Measurements from ENCODE around the gene RNASE2.
"Not testable (repeated sequence)": the region's sequence is repeated elsewhere in the genome, so short reads cannot be mapped to it uniquely, and the experiment has no call there.

Gene RNASE2

DNA sequence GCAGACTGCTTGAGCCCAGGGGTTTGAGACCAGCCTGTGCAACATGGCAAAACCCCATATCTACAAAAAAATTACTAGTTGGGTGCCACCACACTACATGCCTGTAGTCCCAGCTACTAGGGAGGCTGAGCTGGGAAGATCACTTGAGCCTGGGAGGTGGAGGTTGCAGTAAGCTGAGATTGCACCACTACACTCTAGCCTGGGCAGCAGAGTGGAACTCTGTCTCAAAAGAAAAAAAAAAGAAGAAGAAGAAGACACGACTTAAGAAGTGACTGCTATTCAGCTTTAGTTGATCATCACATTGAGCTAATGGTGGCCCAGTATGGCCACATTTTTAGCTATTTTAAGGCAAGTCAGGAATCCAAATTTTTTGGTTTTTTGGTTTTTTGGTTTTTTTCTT, 25.6 kb downstream of the RNASE2 start:
- DNase-seq (ENCODE audit: extremely low read depth in 1 of 2, low read depth in 1 of 2): no peak

DNA sequence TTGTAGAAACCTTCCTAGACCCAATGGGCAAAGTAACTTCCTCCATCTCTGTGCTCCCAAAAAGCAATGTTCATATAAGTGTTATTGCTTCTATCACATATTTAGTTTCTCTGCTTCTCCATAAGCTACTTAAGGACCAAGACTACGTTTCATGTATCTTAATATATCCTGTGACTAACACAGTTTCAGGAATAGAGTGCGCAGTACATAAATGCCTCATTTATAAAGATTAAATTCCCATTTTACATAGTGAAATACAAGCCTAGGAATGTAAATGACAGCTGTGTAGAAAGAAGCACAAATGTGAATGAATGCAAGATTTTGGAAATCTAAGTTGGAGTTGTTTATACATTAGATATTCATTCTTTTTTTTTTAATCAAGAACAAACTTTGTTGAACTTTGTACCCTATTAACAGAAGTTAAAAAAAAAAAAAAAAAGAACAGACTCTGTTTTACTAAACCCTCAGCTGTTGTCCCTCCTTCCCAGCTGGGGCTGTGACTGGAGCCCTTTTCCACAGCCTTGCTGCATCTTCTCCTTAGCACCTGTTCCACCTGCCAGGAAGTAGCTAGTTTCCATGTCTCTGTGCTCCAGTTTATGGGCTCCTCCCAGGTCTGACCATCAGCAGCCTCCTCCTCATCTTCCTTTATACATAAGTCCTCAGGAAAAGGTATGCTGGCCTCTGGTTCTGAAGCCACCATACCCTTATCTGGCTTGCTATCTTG, 27.5 kb downstream of the RNASE2 start:
- no peak for DNase-seq (ENCODE audit: extremely low read depth in 1 of 2, low read depth in 1 of 2)

DNA sequence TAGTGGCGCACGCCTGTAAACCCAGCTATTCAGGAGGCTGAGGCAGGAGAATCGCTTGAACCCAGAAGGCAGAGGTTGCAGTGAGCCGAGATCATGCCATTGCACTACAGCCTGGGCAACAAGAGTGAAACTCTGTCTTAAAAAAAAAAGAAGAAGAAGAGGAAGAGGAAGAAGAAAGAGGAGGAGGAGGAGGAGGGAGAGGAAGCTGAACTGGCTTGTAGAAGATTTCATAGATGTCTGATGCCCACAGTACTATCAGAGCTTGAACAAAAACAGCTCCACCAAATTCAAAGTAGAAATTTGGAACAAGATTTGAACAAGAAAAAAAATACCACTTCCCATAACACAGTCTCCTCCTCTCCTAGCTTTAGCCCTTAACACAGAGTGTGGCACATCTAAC, 30.4 kb downstream of the RNASE2 start:
- not testable (repeated sequence) for DNase-seq (ENCODE audit: extremely low read depth in 1 of 2, low read depth in 1 of 2)

DNA sequence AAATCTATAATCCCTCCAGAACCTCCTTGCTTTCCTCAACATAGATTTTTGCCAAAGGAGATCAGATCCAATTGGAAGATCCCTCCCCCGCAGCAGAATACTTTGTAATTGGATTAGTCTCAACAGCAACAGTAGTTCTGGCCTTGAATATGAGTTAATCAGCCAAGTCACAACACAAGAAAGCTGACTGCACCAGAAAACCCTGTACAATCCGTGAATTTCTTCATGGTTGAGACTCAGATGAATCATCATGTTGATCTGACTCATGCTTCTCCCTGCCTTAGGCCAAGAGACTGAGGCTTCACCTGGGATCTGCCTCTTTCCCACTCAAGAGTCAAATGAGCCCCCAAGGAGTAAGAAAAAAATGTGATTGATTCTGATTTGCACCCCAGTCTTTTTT, 31.5 kb downstream of the RNASE2 start:
- no peak for DNase-seq (ENCODE audit: extremely low read depth in 1 of 2, low read depth in 1 of 2)

DNA sequence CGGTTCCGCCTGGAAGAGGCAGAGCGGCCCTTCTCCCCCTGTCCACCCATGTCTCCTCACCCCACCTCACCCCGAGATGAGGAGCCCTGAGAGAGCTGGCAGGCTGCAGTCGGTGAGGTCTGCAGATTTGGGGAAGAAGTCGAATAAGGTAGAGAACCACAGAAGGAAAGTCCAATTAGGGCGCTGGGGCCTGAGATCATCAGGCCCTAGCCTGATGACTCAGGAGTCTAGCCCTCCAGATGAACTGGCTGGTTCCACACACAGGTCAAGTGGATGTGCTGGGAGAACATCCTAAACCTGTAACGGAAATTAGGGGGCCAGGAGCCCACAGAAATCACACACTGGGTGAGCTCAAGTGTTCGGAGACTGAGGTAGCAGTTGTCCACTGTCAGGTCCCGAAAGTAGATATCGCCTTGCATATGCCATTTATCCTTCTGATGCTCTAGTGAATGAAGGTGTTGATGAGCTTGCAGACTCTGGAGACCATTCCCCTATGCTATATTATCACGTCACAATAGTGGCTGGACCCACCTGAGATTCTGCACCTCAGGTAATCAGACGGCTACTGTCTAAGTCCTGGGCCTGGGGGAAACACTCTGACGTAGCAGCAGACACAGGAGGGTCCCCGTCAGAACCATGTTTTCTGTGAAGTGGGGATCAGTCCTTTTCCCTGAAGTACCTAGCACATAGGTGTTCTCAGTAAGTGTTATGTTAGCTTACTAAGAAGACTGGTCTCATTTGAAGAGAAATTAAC, 33.6 kb downstream of the RNASE2 start:
- no peak for DNase-seq (ENCODE audit: extremely low read depth in 1 of 2, low read depth in 1 of 2)

DNA sequence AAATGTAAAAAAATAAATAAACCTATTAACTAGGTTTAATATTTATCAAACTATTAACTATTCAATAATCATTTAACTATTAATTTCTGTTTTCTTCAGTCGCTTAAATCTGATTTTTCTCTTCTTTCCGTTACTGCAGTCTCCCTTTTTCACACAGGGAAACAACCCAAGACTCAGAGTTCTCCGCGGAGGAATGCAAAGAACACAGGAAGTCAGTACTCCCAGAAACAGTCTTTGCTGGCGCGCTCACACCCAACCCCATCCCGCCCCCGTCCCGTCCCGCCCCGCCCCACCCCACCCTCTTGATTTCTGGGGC, 34.1 kb downstream of the RNASE2 start:
- no peak for DNase-seq (ENCODE audit: extremely low read depth in 1 of 2, low read depth in 1 of 2)

DNA sequence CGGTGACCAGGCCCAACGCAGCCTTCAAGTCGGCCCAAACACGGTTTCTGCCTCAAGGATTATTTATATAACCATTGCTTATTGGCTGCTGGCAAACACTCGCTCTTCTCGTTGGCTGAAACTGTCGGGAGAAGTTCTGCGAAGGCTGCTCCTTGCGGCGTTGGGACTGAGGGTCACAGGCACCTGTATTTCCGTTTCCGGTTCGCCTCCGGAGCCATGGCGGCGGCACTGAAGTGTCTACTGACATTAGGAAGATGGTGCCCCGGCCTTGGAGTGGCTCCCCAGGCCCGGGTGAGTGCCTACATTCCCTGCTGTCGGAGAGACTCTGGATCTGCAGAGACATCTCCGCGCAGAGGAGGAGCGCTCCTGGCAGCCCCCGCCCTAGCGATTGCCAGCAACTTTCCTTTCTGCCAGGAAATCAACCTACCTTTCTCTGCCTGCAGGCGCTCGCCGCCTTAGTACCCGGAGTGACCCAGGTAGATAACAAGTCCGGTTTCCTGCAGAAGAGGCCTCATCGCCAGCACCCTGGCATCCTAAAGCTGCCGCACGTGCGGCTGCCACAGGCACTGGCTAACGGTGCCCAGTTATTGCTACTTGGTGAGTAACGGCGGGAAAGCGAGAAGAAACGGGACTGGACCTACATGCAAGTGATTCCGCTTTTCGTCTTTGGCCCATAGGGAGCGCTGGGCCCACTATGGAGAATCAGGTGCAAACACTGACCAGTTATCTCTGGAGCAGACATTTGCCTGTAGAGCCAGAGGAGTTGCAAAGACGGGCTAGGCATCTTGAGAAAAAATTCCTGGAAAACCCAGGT, 34.7 kb downstream of the RNASE2 start, which contains the start of gene METTL17:
TSS of gene METTL17 (plus strand) at position 194 of the 814 bp plus-strand sequence. CDS start at position 217, 23 bp downstream.
- peak; percentile 68 to 88 for DNase-seq (ENCODE audit: extremely low read depth in 1 of 2, low read depth in 1 of 2)

DNA sequence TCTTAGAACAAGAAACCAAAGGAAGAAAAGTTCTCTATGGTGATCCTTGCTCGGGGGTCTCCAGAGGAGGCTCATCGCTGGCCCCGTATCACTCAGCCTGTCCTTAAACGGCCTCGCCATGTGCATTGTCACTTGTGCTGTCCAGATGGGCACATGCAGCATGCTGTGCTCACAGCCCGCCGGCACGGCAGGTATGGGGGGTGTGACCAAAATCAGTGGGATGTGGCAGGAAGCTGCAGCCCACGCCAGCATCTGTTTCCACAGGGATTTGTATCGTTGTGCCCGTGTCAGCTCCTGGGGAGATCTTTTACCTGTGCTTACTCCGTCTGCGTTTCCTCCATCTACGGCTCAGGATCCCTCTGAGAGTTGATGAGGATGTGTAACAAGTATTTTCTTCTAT, 41.2 kb downstream of the RNASE2 start:
- no peak for DNase-seq (ENCODE audit: extremely low read depth in 1 of 2, low read depth in 1 of 2)

DNA sequence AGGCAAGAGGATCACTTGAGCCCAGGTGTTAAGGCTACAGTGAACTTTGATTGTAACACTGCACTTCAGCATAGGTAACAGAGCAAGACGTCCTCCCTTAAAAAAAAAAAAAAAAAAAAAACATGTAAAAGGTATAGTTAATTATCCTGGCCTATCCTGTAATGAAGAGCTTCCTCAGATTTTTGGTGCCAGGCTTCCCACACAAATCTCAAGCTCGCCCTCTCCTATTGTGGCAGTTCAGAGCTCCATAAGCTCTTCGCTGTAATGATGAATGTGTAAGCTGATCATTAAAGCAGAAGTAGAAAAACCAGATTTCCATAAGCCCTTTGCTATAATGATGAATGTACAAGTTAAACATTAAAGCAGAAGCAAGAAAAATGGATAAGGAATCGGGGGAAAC, 41.8 kb downstream of the RNASE2 start:
- DNase-seq (ENCODE audit: extremely low read depth in 1 of 2, low read depth in 1 of 2): no peak

DNA sequence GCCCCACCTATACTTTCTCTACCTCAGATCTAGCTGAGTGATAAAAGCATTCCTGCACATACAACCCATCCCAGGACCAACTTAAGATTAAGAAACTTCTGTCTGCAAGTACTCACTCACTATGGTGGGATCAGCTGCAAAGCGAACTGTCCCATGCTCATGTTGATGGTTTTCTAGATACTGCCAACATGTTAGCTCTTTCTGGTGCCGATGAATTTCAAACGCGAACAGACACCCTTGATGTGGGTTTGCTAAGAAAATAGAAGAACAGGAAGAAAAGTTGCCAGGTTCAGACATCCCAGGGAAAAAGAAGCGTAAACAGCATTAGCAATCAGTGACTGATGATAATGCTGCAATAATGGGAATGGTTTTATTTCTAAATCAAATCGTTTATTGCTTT, 42.3 kb downstream of the RNASE2 start:
- DNase-seq (ENCODE audit: extremely low read depth in 1 of 2, low read depth in 1 of 2): no peak

DNA sequence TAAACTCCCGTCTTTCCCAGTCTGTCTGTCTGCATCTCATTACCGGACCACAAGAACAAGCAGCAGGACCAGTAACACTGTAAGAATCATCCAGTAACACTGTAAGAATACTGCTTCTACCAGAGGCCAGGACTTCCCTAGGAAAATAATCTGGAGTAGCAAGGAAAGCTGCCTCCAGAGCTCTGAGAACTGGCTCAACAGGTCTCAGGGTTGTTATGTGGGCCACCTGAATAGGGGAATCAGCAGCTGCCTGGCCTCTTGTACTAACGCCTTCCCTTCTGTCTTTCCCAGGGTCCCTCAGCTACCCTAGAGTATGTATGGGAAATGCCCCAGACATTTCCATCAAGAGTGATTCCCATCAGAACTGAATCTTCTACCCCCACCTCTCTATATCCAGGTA, 42.9 kb downstream of the RNASE2 start:
- no peak for DNase-seq (ENCODE audit: extremely low read depth in 1 of 2, low read depth in 1 of 2)

DNA sequence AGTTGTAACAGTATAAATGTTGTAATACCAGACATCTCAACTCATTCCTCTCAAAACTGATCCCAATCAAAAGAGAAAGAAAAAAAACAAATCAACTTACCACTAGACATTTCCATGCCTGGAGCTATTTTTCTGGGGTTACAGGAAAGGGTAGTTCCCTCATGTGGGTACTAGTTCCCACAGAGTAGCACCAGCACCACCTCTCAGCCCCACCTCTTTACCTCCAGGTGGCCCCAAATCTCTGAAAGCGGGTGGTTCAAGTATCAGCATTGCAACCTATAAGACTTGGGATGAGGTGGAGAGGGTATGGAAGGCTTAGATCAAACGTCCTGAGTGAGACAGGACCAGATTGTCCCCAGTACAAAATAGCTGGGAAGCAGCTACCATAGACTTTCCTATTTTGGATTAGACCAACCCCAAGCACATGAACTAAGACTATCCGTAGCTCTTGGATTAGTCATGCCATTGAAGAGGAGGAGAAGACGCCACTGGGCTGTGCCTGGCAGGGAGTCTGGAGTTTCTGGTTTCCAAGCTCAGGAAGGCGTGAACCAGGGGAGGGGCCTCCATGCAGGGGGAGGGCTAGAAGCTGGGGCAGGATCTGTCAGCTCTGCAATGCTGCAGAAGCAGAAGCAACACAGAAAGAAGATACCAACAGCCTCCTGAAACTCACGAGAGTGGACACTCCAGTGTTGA, 43.5 kb downstream of the RNASE2 start, which contains the start of gene SLC39A2:
TSS of gene SLC39A2 (plus strand) at position 620 of the 693 bp plus-strand sequence. CDS start 154 bp downstream, outside the sequence.
- DNase-seq (ENCODE audit: extremely low read depth in 1 of 2, low read depth in 1 of 2): no peak

DNA sequence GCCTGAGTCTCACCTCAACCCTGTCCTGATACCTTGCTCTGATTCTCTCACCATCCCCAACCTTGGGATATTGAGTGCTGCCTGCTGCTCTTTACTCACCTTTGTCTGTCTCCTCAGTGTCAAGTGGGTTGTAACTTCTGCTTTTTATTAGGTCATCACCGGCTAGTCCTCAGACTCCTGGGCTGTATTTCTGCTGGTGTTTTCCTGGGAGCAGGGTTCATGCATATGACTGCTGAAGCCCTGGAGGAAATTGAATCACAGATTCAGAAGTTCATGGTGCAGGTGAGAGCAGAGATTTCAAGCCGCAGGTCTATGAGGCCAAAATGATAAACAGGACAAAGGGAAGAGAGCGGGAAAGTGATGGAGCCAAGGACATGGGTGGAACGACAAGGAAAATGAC, 44.3 kb downstream of the RNASE2 start:
- no peak for DNase-seq (ENCODE audit: extremely low read depth in 1 of 2, low read depth in 1 of 2)

DNA sequence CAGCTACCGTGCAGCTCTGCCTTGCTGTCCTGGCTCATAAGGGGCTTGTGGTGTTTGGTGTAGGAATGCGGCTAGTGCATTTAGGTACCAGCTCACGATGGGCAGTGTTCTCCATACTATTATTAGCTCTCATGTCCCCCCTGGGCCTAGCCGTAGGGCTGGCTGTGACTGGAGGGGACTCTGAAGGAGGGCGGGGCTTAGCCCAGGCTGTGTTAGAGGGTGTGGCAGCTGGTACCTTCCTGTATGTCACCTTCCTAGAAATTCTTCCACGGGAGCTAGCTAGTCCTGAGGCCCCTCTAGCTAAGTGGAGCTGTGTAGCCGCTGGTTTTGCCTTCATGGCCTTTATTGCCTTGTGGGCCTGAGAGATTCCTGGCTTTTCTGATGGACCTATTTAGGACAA, 45.9 kb downstream of the RNASE2 start:
- DNase-seq (ENCODE audit: extremely low read depth in 1 of 2, low read depth in 1 of 2): no peak

DNA sequence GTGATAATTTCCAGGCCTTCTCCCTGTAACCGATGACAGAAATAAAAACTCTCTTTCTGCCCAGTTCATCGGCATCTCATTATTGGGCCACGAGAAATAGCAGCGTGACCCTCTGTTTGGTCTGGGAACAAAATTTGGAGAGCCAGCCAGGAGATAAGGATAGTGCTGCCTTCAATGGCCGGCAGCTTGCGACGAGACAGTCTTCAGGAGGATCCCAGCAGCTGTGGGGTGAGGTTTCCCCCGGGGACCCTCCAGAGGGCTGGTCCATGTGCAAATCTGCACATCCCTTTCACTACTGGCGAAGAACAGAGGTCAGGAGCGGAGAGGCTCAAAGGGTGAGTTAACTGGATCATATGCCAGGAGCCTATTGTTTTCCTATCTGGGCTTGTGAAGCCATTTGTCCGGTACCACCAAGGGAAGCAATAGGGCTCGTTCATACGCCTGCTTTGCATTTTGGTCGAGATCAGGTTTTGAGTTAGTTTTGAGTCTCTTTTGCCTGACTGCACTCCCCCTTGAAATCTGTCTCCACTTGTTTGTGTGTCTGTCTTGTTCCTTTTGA, 48.6 kb downstream of the RNASE2 start:
- no peak for DNase-seq (ENCODE audit: extremely low read depth in 1 of 2, low read depth in 1 of 2)
